Medulla oblongata (tissue), 1 donor: ENCODE results near the gene ADGRD1.
"Not testable (repeated sequence)": the region's sequence is repeated elsewhere in the genome, so short reads cannot be mapped to it uniquely, and the experiment has no call there.

Experiments
- DNase-seq: peaks from one replicate; pipeline ENCODE4 v3.0.0-alpha.2; 2015; ENCODE audit errors: extremely low spot score

The ADGRD1 gene

DNA sequence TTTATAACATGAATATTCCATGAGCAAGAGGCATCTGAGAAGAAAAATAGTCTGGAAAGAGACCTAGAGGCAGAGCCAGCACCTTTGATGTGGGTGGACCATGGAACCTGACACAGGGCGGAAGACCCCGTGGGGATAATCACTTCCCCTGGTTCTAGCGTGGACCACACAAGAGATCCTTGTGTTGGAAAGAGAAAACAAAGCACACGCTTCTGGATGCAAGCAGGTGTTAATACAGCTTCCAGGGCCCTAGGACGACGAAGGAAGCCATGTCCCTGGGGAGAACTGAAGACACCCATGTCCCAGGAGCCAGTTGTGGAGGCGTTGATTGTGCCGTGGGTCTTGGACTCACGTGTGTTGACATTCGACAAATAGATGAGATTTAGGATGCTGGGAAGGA lies 102.9 kb downstream of the ADGRD1 start:
- no peak for DNase-seq

DNA sequence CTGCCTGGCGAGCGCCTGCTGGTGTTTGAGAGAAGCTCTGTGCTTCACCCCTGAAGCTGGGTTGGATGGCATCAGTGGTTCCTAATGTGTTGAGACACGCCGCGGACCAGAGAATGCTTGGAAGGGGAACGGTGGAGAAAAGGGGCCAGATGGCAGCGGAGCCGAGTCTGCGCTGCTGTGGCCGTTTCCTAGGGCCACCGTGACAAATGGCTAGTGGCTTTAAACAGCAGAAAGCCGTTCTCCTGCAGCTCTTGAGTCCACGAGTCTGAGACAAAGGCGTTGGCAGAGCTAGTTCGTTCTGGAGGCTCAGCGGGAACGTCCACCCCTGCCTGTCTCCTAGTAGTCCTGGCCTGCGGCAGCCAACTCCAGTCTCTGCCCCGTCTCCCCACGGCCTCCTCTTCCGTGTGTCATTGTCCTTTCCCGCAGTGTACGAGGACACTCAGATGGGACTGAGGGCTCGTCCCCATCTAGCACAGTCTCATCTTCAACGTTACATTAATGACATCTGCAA lies 103.6 kb downstream of the ADGRD1 start:
- peak; percentile 60 for DNase-seq

DNA sequence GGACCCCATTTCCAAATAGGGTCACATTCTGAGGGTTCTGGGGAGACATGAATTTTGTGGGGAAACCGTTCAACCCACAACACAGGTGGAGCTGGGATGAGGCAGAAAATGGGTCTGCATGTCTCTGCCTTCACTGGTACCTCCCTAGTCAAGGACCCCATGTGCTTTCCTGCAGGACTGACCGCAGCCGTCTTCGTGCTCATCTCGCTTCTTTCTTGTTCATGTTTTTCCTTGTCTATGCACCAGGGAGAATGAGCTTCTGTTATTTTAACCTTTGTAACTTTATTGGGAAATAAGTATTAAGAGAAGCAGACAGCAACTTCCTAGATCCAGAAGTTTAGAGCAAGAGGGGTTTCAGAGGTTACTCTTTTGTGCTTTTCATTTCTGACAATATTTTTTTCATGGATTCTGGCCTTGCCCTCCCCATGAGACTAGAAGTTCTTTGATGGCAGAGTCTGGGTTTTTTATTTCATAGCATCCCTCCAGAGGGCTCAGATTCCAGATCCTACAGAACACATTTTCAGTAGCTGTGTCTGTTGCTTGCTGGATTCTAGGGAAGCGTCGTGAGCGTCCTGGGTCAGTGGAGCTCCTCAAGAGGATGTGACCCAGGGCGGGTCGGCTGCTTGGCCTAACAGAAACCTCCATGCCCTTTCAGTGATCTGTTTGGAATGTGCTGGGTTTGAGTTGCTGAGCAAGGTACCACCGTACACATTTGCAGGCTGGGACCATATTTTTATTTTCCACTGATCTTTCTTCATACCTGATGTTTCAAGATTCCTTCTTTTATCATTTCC lies 104.2 kb downstream of the ADGRD1 start:
- DNase-seq, result no peak

DNA sequence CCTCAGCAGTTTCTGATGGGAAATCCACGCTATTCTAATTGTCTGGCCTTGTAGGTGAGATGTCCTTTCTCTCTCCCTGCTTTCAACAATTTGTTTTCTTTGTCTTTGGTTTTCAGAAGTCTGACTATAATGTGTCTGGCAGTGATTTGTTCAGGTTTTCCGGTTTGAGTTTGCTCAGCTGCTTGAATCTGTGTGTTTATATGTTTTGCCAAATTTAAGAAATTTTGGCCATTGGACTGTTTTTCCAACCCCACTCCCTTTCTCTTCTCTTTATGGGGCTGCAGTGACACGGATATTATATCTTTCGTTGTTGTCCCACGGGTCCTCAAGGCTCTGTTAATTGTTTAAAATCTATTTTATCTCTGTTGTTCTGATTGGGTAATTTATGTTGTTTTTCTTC lies 105.0 kb downstream of the ADGRD1 start:
- DNase-seq, result no peak

DNA sequence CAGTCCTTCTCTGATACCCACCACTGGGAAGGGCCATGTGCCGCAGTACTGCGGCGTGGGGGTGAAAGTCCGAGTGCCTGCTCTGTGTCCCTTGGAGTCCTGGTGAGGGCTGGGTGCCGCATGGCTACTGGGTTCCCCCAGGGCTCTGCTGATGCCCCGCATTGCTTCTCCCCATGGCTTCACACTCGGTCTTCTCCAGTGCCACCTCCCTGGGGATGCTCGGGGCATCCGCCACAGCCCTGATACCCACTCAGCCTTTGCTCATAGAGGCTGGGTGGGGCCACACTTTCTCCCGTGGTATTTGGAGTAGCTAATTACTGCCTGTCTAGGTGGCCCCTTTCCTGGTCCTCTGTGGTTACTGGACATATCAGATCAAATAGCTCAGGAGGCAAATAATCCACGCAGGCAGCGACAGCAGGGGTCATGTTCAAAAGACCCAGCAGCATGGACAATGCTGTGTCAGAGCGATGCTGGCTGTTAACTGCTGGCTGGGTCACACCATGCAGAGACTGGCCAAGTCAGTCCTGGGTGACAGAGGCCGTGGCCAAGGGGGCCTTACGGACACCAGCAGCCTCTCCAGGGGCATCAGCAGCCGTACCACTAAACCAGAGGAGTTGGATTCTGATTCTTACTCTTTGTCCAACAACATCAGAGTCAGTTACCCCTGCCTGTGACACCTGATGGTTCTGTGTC lies 106.5 kb downstream of the ADGRD1 start:
- DNase-seq, result no peak

DNA sequence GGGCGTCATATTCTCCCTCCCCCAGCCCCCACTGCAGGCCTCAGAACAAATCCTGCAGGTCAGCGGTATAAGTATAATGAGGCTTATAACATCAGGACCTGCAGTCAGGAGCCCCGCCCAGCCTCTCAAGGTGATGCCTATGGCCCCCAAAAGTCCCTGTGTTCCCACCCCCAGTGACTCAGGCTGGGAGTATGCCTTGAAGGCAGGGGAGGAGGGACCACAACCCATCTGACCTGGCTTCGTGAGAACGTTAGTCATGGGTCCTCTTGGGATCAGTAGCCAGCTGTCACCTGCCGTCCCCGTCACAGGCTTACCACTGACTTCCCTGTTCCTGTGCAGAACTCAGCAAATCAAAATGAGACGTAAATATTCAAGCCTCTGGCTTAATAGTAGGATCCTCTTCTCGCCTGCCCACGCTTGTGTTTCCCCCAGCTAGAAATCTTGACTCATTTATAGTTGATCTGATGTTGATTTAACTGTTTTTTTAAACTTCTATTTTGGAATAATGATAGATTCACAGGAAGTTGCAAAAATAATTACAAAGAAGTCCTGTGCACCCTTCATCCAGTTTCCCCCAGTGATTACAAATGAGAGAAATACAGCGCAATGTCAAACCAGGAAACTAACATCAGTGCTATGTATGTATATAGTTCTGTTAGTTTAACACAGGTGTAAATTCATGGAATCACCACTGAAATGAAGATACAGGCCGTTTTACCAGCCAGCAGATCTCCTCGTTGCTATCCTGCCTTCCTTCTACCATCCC lies 107.5 kb downstream of the ADGRD1 start:
- DNase-seq, result no peak

DNA sequence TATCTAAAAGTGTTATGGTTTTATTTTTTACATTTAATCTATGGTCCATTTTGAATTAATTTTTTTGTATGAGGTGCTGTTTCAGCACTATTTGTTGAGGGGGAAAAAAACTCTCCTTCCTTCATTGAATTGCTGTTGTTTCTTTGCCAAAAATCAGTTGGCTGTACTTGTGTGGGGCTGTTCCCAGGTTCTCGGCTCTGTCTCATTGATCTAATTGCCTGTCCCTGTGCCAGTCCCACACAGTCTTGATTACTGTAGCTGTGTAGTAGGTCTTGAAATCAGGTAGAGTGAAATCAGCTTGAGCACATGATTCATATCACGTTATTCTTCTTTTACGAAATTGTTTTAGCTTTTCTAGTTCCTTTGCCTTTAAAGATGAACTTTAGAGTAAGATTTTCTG lies 109.7 kb downstream of the ADGRD1 start:
- peak; percentile 12 for DNase-seq

DNA sequence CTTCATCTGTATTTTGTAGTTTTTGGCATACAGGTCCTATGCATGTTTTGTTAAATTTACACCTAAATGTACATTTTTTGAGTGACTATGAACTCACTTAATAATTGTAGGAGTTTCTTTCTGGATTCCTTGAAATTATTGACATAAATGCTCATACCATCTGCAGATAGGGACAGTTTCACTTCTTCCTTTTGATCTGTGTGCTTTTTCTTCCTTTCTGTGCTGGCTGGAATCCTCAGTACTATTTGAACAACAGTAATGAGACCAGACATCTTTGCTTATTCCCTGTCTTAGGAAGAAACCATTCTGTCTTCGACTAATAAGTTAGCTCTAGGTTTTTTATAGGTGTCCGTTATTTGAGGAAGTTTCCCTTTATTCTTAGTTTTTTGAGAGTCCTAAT lies 110.3 kb downstream of the ADGRD1 start:
- no peak for DNase-seq

DNA sequence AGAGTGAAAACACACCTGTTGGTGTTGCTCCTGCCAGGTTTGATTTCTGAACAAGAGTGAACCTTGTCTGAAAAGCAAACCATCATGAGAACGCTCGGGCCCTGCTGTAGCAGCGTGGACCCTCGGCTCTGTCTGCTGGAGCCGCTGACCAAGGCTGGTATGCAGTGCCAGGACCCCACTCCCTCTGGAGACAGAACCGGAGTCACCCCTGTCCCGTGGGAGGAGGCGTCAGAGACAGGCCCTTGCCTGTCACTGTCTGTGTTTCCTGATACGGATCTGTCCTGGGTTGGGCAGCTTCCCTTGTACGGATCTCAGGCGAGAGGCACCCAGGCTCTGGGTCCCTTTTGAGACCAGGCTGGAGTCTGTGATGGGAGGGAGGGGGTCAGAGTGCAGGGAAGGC lies 111.6 kb downstream of the ADGRD1 start:
- DNase-seq, result no peak

DNA sequence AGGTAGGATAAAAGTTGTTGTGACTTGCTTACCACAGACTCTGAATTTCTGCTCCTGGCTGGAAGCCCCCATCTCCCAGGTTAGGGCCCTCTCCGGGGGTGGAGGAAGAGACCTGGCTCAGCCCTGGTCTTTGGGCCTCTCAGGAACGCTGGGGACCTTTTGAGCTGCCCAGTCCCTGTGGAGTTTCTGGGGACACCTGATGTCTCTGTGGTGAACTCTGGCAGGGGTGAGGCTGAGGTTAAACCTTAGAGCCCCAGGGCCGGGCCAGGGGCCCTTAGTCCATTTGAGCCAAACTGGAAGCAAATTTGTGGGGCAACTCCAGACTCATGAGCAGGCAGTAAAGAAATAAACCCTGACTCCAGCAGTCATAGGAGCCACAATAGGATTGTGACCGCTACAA lies 112.1 kb downstream of the ADGRD1 start:
- DNase-seq, result no peak

DNA sequence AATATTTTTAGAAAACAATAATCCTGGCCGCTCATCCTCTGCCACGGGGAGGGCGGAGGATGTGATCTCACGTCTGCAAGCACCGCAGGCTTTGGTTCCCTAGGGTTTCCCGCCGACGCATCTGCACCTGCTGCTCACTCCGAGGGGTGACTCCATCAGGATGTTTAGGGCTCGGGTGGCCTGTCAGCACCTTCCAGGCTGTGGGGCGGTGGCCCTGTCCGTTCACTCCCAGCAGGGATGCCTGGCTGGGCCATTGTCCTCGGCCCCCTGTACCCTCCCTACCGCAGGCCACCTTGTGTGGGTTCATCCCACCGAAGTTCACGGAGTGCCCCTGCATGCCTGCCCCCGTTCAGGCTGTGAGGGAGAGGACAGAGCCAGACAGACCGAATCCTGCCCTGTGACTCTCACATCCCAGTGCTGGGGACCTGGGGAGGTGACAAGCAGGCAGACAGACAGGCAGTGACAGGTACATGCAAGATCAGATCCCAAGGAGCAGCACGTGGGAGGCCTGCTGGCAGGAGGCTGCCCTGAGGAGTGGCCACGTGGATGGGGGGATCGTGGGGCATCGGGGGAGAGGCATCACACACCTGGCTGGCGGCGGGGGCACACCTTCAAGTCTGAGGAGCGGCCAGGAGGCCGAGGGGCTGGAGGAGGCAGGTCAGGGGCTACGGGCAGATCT lies 112.6 kb downstream of the ADGRD1 start:
- DNase-seq, result no peak

DNA sequence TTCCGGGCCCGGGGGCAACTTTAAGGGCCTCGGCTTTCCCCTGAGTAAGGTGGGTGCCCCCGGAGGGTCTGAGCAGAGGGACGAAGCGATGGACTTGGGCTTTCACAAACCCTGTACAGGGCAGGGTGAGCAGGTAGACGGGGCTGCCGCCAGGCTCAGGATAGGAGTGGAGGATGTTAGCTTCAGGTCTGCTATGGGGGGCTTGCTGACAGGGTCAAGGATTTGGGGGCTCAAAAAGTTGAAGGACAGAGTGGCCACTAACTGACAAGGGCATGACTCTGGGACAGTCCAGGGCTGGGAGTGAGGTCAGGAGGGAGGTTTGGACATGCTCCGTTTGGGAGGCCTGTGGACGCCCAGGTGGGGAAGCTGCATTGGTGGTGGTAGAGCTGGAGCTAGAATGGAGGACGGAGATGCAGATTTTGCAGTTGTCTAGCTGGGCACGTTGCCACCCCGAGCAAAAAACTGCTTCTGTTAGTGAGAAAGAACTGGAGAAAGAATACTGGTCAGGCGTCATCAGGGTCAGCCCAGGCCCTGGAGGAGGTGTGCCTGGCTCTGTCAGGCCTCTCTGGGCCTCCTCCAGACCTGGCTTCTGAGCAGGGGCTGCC lies 113.3 kb downstream of the ADGRD1 start:
- DNase-seq, result no peak

DNA sequence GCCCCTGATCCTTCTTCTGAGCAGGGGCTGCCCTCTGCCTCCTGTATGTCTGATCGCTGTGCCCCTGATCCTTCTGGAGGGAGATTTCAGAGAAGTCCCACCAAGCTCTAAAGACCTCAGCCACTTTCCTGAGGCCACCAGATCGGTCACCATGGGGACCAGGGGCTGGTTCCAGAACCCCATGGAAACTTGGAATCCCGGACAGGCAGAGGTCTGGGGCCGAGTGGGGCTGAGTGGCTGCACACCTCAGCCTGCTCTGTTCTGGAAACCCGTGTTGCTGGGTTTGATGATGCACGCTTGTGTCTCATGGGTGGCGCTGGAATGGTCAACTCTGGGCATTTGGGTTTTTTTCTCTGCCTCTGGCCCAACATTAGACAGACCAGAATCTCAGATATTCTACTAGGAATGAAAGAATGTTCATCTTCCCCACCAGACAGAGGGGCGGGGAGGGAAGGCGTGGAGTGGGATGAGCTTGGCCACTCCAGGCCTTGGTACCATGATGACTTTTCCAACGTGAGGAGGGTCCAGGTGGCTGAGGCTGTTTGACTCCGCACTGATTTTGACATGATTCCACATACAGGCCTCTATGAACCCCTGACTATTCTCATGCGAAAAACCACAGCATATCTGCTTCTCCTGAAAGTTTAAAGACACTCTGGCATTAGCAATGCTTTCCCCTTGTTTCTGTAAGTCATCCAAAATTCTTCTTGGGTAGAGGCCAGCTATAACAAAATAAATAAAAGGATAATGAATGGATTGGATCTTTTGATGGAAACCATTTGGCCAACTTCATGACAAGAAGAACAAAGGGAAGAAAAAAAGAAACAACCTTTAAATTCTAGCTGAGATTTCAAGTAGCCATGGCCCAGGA lies 114.5 kb downstream of the ADGRD1 start:
- peak; percentile 40 for DNase-seq

DNA sequence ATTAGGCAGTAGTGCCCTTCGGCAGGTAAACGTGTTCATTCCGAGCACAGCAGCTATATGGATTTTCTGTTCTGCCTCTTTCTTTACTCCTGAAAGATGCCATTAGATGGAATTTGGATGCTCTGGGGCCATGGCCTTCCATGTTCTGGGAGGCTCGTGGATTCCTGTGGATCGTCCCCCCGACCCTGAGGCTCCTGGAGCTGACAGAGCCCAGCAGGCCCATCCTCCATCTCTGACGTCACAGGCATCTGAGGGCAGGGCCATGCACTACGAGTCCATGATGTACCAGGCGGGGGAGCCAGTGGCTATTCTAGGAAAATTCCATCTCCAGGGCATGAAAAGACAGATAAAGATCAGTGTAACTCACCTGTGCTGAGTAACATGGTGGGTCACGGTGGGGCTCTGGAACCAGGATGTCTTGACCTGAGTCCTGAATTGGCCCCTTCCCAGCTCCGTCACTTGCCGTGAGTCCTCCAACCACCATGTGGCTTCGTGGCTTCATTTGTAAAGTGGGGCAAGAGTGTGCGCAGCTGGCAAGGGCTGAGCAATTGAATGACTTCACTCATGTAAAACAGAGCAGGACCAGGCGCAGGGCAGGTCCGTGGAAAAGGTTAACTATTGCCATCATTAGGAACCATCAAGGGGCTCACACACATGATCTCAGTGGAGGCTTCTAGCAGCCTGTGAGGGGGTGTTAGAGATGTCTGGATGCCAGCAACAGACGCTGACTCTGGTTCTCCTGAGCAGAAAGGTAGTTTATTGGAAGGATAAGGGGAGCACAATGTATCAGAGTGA lies 115.4 kb downstream of the ADGRD1 start:
- not testable (repeated sequence) for DNase-seq

DNA sequence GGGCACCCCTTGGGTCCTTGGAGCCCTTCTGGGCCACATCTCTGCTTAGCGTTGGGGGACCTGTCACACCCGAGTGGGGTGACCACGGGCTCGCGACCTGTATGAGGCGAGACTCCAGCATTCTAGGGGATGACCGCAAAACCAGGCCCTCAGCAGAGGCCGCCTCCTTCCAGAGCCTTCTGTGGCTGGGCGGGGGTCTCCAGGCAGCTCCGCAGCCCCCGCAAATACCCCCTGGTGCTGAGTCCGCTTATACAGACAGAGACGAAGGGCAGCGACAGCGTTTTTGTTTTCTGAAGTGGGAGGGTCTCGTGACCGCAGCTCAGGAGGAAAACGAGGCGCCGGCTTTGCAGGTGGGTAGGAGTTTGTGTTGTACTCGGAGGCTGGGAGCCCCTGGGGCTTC lies 116.4 kb downstream of the ADGRD1 start:
- not testable (repeated sequence) for DNase-seq

DNA sequence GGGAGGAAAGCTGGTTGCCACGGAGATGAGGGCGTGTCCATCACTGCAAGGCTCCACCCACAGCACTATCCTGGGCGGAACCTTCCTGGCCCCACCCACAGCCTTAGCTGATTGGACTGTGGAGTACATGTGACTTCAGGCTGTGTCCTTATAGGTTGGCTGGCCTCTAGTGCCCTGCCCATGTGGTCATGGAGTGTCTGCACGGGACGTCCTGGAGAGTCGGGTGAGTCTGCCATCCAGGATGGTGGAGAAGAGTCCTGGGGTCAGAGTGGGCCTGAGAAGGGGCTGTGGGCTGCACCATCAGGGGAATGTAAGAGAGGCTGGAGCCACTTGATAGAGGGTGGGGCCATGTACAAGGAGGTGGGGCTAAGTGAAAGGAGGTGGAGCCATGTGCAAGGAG lies 117.0 kb downstream of the ADGRD1 start:
- not testable (repeated sequence) for DNase-seq

DNA sequence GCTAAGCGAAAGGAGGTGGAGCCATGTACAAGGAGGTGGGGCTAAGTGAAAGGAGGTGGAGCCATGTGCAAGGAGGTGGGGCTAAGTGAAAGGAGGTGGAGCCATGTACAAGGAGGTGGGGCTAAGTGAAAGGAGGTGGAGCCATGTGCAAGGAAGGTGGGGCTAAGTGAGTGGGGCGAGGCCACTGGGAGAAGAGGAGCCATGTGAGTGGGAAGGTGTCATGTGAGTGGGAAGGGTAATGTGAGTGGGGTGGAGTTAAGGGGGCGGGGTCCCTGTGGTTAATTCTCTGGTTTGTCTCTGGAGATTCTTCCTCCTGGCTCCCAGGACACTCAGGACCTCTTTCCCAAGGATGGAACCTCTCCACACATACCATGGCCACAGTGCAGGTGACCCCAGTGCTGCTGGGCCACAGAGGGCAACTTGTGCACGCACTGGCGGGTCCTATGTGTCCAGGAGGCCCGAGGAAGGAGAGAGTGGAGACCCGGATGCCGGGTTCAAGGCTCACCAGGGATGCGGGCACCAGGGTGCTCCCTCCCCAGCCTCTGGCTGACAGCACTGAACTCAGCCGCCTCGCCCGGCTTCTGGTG lies 117.6 kb downstream of the ADGRD1 start:
- DNase-seq, result not testable (repeated sequence)

DNA sequence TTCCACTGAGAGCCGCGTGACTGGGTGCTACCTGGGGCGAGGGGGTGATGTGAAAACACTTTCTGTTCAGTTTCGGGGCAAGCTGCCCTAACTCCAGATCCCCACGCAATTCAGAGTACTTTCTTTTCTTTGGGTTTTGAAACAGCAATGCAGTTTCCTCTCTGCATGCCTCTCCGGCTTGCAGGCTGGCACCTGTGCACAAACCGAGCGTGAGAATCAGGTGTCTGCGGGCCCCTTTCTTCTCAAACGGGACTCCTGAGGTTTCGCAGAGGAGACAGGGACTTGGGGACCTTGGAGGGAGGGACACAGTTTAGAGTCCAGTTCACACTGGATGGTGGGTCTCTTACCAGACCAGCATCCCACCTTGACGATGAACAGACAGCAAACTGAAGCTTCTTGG lies 118.2 kb downstream of the ADGRD1 start:
- not testable (repeated sequence) for DNase-seq
